Gastroesophageal sphincter (tissue), 4 donors: ENCODE measurements around the gene KIAA1755. TPM values are rescaled to one million over a fixed set of nuclear protein-coding genes. Genes with fewer than 3 reads are reported as not detected.

Experiments
- ATAC-seq: fragments of 150-250 bp; one replicate; pipeline ENCODE4 v1.9.1; 2016; ENCODE audit warnings: mild to moderate bottlenecking, moderate library complexity
- H3K27ac ChIP-seq, 4 donors: fragments of 200-600 bp; sonication (generic) in 3 of 4; 1 replicate in 3 of 4; 2 replicates in 1 of 4; pipeline ENCODE4 v1.5.1; 2016 to 2019
- H3K27me3 ChIP-seq: fragments of 200-600 bp; sonication (generic); one replicate; pipeline ENCODE4 v1.5.1; 2019
- H3K36me3 ChIP-seq, 2 donors: fragments of 200-600 bp; sonication (generic); one replicate each; pipeline ENCODE4 v1.5.1; 2019; ENCODE audit warnings: control low read depth in 1 of 2
- H3K4me1 ChIP-seq, 3 donors: fragments of 200-600 bp; sonication (generic); 1 replicate in 2 of 3; 2 replicates in 1 of 3; pipeline ENCODE4 v1.5.1; 2016 to 2019; ENCODE audit warnings: control low read depth in 2 of 3
- H3K4me3 ChIP-seq, 2 donors: fragments of 200-600 bp; sonication (generic); one replicate each; pipeline ENCODE4 v1.5.1; 2019; ENCODE audit warnings: mild to moderate bottlenecking in 1 of 2, moderate library complexity in 1 of 2
- H3K9me3 ChIP-seq, 3 donors: fragments of 200-600 bp; sonication (generic); one replicate each; pipeline ENCODE4 v1.5.1; 2017 to 2019; ENCODE audit warnings: control low read depth in 2 of 3
- EP300 ChIP-seq: sonication (generic); formaldehyde crosslinking; IDR thresholded peaks from one replicate; pipeline ENCODE4 v1.6.1; 2017; ENCODE audit warnings: antibody characterized with exemption, mild to moderate bottlenecking
- POLR2A ChIP-seq, 2 donors: fragments of 450-650 bp; IDR thresholded peaks; one replicate each; pipeline ENCODE4 v1.6.1; 2017; ENCODE audit warnings: antibody characterized with exemption in 2 of 2, mild to moderate bottlenecking in 2 of 2, moderate library complexity in 1 of 2
- POLR2AphosphoS5 ChIP-seq: sonication (generic); formaldehyde crosslinking; IDR thresholded peaks from one replicate; pipeline ENCODE4 v1.6.1; 2017; ENCODE audit warnings: antibody characterized with exemption
- WGBS, 2 donors: methylation state at CpG; one replicate each; pipeline ENCODE4 v1.1.5; 2018; ENCODE audit warnings: low coverage in 1 of 2; 5-methylcytosine and 5-hydroxymethylcytosine counted together
- total RNA-seq, 4 donors: library from RNA; depleted of rRNA; stranded (reverse); fragments of >200 nt; gene quantifications; one replicate each; pipeline ENCODE4 v1.1.0, GENCODE V29; 2016
- TF ChIP-seq, protein P1 (sequence below), 4 experiments: fragments of 200-600 bp in 2 of 4; fragments of 450-650 bp in 2 of 4; sonication (generic) in 1 of 4; IDR thresholded peaks; one replicate each; pipeline ENCODE4 v1.5.1; 2017 to 2019; ENCODE audit warnings: antibody characterized with exemption in 4 of 4, mild to moderate bottlenecking in 2 of 4, moderate library complexity in 2 of 4

KIAA1755 gene
- total RNA-seq, 4 donors from 2014 or later = 5.1 to 19.9 (median 11.5) TPM

GRCh38 chr20:38306379-38306778, 45.8 kb upstream of the KIAA1755 start:
- H3K4me3 ChIP-seq = no peak overlapping the region
- WGBS, 2 donors = 82 to 90% methylated on average over 4 to 5 of the region's 6 CpGs
- TF ChIP-seq, protein P1, sequence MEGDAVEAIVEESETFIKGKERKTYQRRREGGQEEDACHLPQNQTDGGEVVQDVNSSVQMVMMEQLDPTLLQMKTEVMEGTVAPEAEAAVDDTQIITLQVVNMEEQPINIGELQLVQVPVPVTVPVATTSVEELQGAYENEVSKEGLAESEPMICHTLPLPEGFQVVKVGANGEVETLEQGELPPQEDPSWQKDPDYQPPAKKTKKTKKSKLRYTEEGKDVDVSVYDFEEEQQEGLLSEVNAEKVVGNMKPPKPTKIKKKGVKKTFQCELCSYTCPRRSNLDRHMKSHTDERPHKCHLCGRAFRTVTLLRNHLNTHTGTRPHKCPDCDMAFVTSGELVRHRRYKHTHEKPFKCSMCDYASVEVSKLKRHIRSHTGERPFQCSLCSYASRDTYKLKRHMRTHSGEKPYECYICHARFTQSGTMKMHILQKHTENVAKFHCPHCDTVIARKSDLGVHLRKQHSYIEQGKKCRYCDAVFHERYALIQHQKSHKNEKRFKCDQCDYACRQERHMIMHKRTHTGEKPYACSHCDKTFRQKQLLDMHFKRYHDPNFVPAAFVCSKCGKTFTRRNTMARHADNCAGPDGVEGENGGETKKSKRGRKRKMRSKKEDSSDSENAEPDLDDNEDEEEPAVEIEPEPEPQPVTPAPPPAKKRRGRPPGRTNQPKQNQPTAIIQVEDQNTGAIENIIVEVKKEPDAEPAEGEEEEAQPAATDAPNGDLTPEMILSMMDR (IDR thresholded peaks at IDR 0.05) = no peak
- TF ChIP-seq EP300 (no peak), POLR2A (IDR thresholded peaks at IDR 0.05) (no peak), POLR2AphosphoS5 (no peak)
- H3K9me3 ChIP-seq = no peaks in the 10 kb centered on the region
- H3K27ac ChIP-seq = no peak overlapping the region
- ATAC-seq = no peak
- H3K27me3 ChIP-seq = peaks cover 47% of the 10 kb centered on the region
- no peaks in the 10 kb centered on the region for H3K36me3 ChIP-seq
- no peaks in the 10 kb centered on the region for H3K4me1 ChIP-seq

DNA sequence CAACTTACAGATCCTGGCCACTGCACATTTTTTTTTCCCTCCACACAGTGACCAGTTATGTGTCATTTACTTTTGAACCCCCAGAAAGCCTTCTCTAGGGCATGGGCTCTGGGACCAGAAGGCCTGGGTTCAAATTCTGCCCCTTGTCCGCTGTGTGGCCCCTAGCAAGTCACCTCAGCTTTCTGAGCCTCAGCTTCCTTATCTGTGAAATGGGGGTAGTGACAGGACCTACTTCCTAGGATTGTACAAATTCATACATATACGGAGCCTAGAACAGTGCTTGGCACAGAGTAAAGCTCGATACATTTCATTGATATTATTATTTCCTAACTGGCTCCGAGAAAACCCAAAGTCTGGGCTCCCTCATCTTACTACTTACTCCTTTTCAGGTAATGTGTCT, 45.0 kb upstream of the KIAA1755 start:
- no peaks in the 10 kb centered on the region for H3K36me3 ChIP-seq
- H3K27me3 ChIP-seq = peaks cover 47% of the 10 kb centered on the region
- H3K4me1 ChIP-seq = no peaks in the 10 kb centered on the region
- TF ChIP-seq EP300 = no peak
- TF ChIP-seq POLR2A (IDR thresholded peaks at IDR 0.05) = no peak
- TF ChIP-seq POLR2AphosphoS5 = no peak
- TF ChIP-seq, protein P1 (IDR thresholded peaks at IDR 0.05) = no peak
- H3K27ac ChIP-seq = no peak overlapping the region
- ATAC-seq = no peak
- WGBS, 2 donors = 82 to 94% methylated on average over 4 of the region's 4 CpGs
- no peak overlapping the region for H3K4me3 ChIP-seq
- H3K9me3 ChIP-seq = no peaks in the 10 kb centered on the region

- H3K4me3 ChIP-seq = no peak overlapping the region
- no peak for ATAC-seq
- whole genome bisulfite sequencing, 2 donors = 82 to 94% methylated on average over 3 of the region's 8 CpGs
- peaks cover 0 to 4% (median under 1%) of the 10 kb centered on the region in 3 donors for H3K4me1 ChIP-seq
- H3K27ac ChIP-seq = no peak overlapping the region
- no peaks in the 10 kb centered on the region for H3K9me3 ChIP-seq
- H3K36me3 ChIP-seq = no peaks in the 10 kb centered on the region
- peaks cover 46% of the 10 kb centered on the region for H3K27me3 ChIP-seq
- no peak for TF ChIP-seq POLR2A (IDR thresholded peaks at IDR 0.05)
- TF ChIP-seq, protein P1 (IDR thresholded peaks at IDR 0.05) = peak in 3 of 4 experiments; percentile 15 to 46 (median 38)
These were observed 44.4 kb upstream of the KIAA1755 start for GRCh38 chr20:38304845-38305447.

DNA sequence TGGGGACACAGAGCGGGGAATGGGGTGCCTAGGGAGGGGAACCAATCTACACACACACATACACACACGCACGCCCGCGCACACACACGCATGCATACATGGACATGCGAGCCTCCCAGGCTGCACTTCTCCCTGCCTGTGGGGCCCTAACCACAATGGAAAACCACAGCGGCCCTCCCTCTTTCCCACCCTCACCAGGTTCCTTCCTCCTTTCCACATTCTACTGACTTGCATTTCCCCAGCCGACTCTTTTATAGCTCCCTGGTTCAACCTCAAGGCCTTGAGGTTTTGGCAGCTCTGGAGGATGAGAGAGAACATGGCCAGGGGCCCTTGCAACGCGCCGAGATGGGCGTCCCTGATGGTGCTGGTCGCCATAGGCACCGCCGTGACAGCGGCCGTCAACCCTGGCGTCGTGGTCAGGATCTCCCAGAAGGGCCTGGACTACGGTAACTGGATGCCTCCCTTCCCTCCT, 43.4 kb upstream of the KIAA1755 start, which contains the start of gene BPI:
Gene BPI, plus strand, starts transcription at position 249 of the 472 bp plus-strand sequence. Its CDS starts 68 bp downstream, at position 317.
- H3K9me3 ChIP-seq = no peaks in the 10 kb centered on the region
- no peaks in the 10 kb centered on the region for H3K36me3 ChIP-seq
- no peak for ATAC-seq
- H3K4me3 ChIP-seq = no peak within 1 kb of the TSS
- no peak within 1 kb of the TSS for H3K27ac ChIP-seq
- TF ChIP-seq, protein P1 (IDR thresholded peaks at IDR 0.05) = no peak
- TF ChIP-seq POLR2A (IDR thresholded peaks at IDR 0.05) (no peak), POLR2AphosphoS5 (no peak), EP300 (no peak)
- H3K4me1 ChIP-seq = peaks cover 0 to 14% (median 4%) of the 10 kb centered on the region in 3 donors
- 53 to 73% methylated on average over 3 to 5 of the region's 21 CpGs for WGBS, 2 donors
- peaks cover 42% of the 10 kb centered on the region for H3K27me3 ChIP-seq

DNA sequence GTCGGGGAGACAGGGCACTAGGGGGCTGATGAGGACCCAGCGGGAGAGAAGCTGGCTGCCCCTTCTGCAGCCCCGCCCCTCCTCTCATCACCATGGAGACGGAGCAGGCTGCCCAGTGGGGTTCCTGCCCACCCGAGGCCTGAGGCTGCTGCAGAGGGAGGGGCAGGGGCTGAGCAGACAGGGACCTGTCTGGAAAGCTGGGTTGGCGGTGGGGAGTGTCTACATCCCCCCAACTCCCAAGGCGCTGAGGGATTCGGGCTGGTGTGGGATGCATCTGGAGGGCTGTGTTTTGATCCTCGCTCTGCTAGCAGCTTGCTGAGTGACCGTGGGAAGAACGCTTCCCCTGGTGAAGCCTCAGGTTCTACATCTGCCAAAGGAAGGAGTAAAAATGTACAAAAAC, 42.3 kb upstream of the KIAA1755 start:
- H3K9me3 ChIP-seq = no peaks in the 10 kb centered on the region
- ATAC-seq = no peak
- no peaks in the 10 kb centered on the region for H3K36me3 ChIP-seq
- peaks cover 42% of the 10 kb centered on the region for H3K27me3 ChIP-seq
- no peak overlapping the region for H3K27ac ChIP-seq
- no peak overlapping the region for H3K4me3 ChIP-seq
- peaks cover 0 to 22% (median 4%) of the 10 kb centered on the region in 3 donors for H3K4me1 ChIP-seq
- WGBS, 2 donors = 20 to 25% methylated on average over 1 to 8 of the region's 11 CpGs
- TF ChIP-seq POLR2A (IDR thresholded peaks at IDR 0.05) (no peak), EP300 (no peak), POLR2AphosphoS5 (no peak)
- TF ChIP-seq, protein P1 (IDR thresholded peaks at IDR 0.05) = no peak
